HG02884 (cell line): ENCODE data around the gene ADAMTS15.

Source experiments
- ATAC-seq: cut with Tn5 transposase; IDR thresholded peaks from one replicate; pipeline ENCODE4 v1.9.1; 2021; ENCODE audit warnings: mild to moderate bottlenecking, moderate library complexity; ENCODE audit not compliant: unreplicated experiment

Gene ADAMTS15

DNA sequence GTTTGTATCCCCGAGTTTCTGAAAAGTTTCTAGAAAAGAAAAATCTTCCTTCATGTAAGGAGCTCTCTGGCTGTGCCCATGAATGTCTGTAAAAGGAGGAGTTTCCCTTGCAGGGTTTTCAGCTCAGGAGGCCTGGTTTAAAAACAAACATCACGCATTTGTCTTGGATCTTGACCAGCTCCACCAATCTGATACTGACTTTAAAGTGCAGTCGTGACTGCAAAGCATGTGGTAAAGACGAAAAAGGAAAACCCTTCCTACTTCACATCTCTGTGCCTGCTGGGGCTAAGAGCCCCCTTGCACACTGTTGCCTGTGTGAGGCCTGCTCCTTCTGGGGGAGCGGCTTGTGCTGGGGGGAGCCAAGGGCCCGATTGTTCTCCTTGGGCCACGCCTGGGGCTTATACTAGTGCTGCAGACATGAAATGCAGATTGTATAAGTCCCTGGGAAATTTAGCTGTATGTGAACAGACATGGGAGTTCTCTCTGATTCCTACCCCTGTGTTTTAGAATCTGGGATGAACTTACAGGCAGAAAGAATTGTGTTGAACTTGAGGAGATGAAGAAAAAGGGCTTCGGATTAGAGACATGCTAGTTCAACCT, 62.1 kb downstream of the ADAMTS15 start:
- ATAC-seq = no peak

DNA sequence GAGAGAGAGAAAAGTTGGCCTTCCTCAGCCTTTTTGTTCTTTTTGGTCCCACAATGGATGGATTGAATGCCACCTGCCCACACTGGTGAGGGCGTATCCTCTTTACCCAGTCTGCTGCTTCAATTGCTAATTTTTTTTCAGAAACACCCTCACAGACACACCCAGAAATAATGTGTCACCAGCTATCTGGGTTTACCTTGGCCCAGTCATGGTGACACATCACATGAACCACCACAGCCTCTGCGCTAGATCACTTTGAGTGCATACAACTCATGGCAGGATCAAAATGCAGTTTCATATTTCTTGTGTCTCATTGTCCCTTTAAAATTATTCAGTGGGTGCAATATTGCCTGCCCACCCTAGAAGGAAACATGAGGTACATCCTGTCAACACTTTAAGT, 63.3 kb downstream of the ADAMTS15 start:
- ATAC-seq = no peak

DNA sequence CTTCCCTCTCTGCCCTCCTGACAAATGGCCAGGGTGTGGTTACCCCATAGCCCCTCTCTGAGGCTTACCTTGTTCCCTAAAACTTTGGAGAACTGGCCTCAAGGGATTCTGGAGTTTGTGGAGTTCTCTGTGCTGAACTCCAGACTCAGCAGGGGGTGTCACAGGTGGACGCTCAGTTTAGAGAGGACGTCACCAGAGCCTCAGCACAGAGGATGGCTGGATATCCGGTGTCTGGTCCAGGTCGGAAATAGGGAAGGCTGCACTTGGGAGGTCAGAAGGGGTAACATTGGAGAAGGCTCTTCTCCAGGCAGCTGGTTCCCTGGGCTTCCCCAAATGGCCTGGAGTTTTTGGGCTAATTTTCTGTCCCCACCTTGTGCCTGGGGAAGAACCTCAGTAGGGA, 64.2 kb downstream of the ADAMTS15 start:
- ATAC-seq = no peak

DNA sequence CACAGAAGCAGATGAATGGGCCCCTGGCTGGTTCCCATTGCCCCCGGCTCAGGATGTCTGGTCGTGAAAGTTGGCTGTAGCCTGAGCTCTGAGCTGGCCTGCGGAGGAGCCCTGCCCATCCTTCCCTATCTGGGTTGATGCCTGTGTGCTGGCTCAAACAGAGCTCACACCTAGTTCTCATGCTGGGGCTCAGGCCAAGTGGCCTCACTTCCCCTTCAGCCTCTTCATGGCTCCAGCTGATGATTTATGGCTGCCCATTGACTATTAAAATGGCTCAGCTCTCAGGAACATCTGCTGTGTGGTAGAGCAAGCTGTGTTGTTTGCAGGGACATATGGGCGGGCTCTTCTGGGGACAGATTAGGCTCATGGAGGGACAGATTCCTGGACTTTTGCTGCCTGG, 64.7 kb downstream of the ADAMTS15 start:
- ATAC-seq = no peak

DNA sequence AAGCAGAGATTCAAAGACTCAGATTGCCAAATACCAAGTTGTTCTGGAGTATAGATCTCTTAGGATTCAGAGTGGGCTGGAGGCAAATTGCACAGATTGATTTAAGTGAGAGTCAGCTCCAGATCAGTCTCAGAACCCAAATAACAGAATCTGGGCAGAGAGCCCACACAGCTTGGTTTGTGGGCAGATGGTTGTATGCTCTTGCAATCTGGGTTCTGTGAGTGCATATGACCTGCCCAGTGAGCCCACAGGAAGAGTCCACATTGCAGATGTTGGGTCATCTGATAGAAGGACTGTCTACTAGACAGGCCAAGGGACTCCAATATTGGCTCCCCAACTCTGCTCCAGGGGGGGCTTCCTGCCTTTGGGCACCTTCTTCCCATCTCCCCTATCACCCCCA, 65.9 kb downstream of the ADAMTS15 start:
- ATAC-seq = no peak

DNA sequence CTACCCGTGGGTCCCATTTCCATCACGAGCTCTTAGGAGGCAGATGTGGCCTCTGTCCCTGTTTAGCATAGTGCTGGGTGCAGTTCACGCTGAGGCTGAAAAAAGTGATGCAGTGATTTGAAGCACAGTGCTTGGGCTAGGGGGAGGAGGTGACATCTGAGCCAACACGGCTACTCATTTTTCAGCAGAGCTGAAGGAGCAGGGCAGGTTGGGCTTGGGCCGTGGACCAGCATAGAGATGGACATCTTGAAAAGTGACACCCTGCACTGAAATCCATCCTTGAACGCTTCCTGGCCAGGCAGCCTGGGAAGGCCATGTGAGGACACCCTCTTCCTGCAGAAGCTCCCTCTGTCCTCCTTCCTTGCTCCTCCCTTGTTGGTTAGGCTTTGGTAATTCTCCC, 66.4 kb downstream of the ADAMTS15 start:
- no peak for ATAC-seq

DNA sequence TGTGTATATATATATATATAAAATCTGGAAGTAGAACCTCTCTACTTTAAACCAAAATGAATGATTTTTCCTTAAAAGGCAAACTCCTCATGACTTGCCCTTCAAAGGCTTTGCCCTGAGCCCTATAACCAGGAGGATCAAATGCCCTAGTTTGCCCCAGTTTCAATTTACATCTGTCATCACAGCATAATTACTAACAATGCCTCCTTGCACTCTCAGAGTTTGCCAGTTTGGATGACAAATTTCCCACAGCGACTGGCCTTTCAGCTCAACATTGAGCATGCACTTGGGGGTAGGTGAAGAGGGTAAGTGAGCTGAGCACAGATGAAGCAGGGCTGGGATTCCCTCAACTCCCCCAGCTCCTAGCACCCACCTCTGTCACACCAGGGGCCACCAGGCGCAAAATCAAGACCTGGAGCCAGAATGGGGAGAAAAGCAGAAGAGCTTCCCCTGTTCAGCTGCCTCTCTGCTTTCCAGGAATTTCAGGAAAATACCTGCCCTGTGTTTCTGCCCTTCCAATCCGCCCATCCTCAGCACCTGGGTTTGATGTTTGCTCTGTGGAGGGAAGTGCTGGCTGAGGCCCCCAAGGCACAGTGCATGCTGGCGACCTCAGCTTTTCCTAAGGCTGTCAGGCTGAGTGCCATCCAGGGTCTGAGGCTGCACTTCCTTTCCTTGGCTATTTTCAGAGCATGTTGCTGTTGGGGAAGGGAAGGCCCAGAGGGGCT, 67.5 kb downstream of the ADAMTS15 start:
- ATAC-seq = no peak

DNA sequence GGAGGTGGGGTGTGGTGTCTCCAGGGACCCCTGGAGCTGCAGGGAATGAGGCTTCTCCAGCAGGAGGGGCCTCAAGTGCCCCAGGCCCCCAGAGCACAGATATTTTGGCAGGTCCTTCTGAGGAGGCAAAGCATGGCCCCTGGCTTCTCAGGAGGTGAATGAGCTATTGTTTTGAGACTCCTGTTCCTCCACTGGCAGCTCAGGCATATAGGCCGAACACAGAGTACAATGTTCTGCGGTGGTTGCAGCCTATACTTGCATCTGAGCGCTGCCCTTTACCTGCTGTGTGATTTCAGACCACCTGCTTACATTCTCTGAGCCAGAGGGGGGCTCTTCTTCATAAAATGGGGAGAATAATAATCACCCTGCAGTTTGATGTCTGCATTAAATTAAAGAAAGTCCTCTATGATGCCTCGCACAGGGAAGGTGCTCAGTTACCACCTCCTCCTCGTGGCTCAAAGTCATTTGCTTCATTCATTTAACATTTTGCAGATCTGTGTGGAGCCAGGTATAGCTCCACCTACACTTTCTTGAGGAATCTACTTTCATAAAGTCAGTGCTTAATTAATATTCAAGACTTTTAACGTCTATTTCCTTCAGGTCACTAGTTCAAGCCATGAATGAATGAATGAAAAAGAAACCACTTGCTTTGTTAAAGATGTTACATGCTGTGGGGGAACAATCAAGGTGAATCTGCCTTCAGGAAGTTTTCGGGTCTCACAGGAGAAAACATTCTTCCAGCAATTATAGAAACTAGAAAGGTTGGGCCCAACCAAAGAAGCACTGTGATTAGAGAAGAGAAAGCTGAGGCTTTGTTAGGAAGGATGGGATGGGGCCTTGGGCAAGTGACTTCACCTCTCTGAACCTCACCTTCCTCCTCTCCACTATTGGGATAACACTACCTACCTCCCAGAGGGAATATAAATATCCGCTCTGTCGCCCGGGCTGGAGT, 68.4 kb downstream of the ADAMTS15 start:
- no peak for ATAC-seq

DNA sequence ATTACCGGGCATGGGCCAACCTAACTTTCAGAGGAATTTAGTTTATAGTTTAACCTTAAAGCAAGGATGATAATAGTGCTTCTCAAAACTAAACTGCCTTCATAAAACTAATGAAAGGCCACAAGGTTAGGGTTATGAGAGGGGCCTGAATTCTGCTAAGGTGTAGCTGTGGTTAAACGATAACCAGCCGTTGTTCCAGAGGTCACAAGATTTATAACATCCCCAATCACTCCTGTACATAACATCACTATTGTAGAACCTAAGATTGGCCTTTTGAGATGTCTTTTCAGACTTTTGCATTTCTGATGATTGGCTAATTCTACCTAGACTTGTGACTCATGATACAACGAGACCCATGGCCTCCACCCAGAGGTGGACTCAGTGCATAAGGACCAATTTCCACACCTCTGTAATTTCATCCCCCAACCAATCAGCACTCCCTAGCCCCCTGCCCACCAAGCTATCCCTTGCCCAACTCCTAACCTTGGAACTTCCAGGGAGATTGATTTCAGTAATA, 69.8 kb downstream of the ADAMTS15 start:
- no peak for ATAC-seq

DNA sequence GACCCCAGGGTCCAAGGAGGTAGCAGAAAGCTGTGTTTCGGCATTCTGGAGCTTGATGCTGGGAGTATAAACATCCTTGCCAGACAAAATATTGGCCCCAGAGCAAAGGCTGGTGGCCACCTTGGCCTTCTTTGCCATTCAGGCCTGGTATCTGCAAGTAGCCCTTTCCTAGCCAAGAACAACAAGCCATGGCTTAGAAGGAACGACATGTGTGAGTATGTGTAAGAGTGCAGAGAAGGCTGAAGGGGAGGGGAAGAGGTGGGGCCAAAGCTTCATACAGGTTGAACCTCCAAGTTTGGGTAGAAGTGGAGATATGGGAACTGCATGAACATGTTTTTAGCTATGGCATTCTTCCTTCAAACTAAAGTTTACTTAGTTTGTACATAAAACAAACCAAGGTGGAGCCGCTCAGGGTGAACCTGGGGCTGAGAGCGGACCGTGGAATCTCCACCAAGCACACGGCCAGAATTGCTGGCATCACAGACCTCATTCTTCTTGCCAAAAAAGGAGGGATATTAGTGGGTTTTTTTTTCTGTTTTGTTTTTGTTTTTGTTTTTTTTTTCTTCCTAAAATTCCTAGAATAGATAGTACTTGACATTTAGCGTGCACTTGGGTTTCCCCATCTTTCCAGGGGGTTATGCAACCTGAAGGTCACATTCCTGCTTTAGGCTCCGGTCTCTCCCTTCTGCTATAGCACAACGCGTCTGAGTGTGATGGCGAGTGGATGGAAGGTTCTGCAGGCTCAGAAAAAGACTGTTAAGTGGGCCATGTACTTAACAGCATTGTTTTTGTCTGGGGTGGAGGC, 70.9 kb downstream of the ADAMTS15 start:
- ATAC-seq = no peak

DNA sequence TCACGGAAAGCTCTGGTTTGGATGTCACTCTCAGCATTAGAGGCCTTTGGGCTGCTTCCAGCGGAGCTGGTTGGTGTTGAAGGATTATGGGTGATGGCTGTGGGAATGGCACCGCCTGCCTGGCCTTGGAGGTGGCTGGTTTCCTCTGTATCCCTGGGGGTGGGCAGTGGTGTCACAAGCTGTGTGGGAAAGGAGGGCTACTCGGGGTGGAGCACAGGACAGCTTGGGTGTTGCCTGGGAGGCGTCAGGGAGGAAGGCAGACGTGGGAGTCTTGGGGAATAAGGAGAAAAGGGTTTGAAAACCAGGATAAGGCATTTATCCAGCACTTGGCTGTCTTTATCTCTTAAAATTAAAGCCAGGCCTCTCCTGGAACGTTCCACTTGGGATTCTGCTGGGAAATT, 71.8 kb downstream of the ADAMTS15 start:
- no peak for ATAC-seq

DNA sequence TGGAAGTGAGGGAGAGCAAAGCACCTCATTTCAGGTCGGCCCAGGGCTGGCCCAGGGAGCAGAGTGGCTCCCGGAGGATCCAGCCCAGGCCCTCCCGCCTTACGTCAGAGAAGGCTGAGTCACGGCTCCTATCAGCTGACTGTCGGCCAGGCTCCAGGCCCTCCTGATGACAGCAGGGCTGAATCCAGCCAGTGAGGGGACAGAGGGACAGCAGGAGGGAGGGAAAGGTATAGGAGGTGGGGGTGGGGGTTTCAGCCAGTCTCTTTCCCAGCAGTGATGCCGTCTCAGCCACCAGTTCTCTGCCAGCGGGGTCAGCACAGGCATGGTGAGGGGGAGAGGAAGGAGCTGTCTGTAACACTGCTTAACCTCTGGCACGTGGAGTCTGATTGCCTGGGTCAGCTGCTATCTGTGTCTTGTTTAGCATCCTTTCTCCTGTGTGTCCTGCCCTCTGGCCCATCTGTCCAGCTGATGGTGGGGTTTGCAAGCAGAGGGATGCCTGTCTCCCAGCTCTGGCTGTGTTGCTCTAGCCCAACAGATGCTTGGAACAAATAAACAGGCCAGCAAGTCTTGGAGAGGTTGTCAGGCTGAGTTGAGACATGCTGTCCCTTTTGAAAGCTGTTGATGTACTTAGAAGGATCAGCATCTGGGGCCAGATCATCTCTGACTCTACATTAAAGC, 74.0 kb downstream of the ADAMTS15 start:
- ATAC-seq = no peak

DNA sequence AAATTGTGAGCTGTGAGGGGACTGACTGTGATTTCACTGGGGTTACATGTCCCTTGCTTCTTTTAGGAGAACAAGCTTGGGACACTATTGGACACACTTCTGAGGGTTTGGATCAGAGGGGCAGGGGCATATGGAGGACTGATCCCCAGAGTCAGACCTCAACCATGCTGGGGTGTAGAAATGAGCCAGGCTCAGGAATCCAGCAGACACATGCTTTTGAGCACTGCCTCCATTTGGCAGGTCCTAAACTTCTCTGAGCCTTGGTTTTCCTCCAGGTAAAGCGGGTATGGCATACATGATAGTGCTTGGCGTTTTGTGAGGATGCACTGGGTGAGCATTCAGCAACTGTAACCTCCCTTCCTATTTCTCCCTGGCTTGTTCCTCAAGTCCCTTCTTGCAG, 74.7 kb downstream of the ADAMTS15 start:
- ATAC-seq = no peak

DNA sequence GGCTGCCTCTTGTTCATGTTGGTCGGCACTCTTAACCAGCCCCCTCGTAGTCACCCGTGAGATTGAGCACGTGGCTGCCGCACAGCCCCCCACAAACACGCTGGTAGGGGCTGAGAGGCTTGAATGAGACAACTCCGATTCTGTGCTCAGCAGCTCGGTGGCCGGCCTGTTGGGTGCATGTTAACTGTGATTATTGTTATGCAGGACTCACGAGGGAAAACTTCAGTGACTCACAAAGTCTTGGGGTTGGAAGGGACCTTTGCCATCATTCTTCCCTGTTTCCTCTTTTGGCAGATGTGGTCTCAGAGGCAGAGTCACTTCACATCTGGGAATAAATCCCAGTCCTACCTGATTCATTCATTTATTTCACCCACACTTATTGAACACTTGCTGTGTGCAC, 75.2 kb downstream of the ADAMTS15 start:
- ATAC-seq = no peak

DNA sequence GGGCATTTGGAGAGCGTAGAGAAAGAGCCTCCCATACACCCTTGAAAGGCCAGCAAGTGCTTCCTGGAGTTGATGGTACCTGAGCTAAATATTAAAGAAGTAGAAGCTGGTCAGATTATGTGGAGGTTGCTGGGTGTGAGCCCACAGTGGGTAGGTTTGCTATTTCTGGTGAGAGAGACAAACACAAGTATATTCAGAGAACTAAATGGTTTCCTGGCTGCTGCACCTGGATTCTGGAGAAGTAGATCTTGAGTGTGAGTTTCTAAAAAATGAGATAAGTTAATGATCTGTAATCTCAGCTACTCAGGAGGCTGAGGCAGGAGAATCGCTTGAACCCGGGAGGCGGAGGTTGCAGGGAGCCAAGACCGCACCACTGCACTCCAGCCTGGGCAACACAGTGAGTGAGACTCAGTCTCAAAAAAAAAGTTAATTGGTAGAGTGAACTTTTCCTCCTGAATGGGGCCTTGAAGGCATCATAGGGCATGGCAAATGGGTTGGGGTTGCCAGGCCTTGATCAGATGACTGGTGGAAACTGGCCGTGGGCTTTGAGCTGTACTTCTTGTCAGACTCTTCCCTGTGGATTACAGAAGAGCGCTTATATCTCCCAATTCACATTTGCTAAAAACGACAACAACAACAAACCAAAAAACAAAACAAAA, 75.8 kb downstream of the ADAMTS15 start:
- no peak for ATAC-seq

DNA sequence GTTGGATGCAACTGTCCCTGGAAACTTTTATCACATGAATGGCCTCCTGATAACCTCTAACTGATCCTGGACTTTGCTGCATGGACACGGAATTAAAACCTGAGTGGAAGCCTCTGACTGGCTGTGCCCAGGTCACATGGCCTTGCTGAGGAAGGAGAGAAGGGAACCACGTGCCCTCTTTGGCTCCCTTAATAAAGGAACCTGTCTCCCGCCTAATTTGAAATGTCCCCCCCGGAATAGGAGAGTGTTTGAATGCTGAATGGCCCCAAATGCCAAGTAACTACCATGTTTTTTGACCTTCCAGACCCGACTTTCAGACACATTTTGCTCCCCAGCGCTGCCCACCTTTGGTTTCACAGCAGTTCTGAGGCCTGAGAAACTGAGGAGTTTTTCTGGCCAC, 76.9 kb downstream of the ADAMTS15 start:
- ATAC-seq = no peak
